GM12878 (cell line): ENCODE data around the gene PKP3. TPM values are rescaled to one million over a fixed set of nuclear protein-coding genes. Genes with fewer than 3 reads are reported as not detected.
A peak's percentile ranks its signal among the peaks of the same experiment; 100 is the strongest.

Experiments used
- ATAC-seq: fragments of 200-7000 bp; cut with Tn5 transposase; 3 replicates; pipeline ENCODE4 v1.9.1; 2020; ENCODE audit warnings: mild to moderate bottlenecking, moderate library complexity
- BruUV-seq: library from RNA; stranded (reverse); fragments of 400-500 nt; replicated peaks from 2 replicates; lab custom pipeline; 2021; lab: Mats Ljungman, UMichigan
- CTCF ChIA-PET: fragments of 300-600 bp; sonication (Branson Sonifier 250); formaldehyde crosslinking; extraction: SDS; loops from one replicate; lab custom pipeline; 2021; ENCODE audit warnings: inconsistent platforms; lab: Yijun Ruan, JAX
- POLR2A ChIA-PET: fragments of 350-600 bp; formaldehyde crosslinking; extraction: SDS; loops from one replicate; lab custom pipeline; 2021; ENCODE audit warnings: inconsistent platforms; lab: Charles Lee
- RAD21 ChIA-PET: fragments of 300-600 bp; sonication (Branson Sonifier 250); formaldehyde crosslinking; loops from one replicate; lab custom pipeline; 2023; ENCODE audit warnings: antibody characterized with exemption; ENCODE audit not compliant: unreplicated experiment; lab: Charles Lee
- SMC1A ChIA-PET: fragments of 300-600 bp; sonication (Branson Sonifier 250); formaldehyde crosslinking; loops from one replicate; lab custom pipeline; 2023; ENCODE audit not compliant: unreplicated experiment, uncharacterized antibody; lab: Charles Lee
- DNase-seq: peaks from one replicate; pipeline ENCODE4 v3.0.0-alpha.2; 2011; ENCODE audit warnings: low read depth, low spot score
- FAIRE-seq: peaks from 3 replicates; lab custom pipeline; 2011; peaks lifted over from hg19 to GRCh38; lab: Jason Lieb, UNC
- H2AFZ ChIP-seq: 2 replicates; pipeline ENCODE4 v1.6.0; 2011; ENCODE audit warnings: low read depth, low read length, control low read depth; ENCODE audit not compliant: control insufficient read depth
- H3K27ac ChIP-seq: 2 replicates; pipeline ENCODE4 v1.5.1; 2011; ENCODE audit warnings: control low read depth; ENCODE audit not compliant: control insufficient read depth, insufficient read depth
- H3K27me3 ChIP-seq, 2 experiments: replicated peaks in 1 of 2; 2 replicates each; pipeline versions ENCODE4 v1.6.0 to v1.6.1; 2011; ENCODE audit warnings: low read length in 1 of 2; ENCODE audit not compliant: control insufficient read depth in 2 of 2, insufficient read depth in 2 of 2
- H3K36me3 ChIP-seq, 2 experiments: 2 replicates each; pipeline ENCODE4 v1.5.1; 2011; ENCODE audit warnings: low read length in 1 of 2; ENCODE audit not compliant: control insufficient read depth in 2 of 2, insufficient read depth in 2 of 2
- H3K4me1 ChIP-seq: 2 replicates; pipeline ENCODE4 v1.6.1; 2011; ENCODE audit warnings: mild to moderate bottlenecking, low read length, moderate library complexity, mixed read lengths; ENCODE audit not compliant: control insufficient read depth, insufficient read depth
- H3K4me2 ChIP-seq: 2 replicates; pipeline ENCODE4 v1.6.0; 2011; ENCODE audit warnings: control low read depth; ENCODE audit not compliant: control insufficient read depth, insufficient read depth
- H3K4me3 ChIP-seq: fragments of 200-600 bp; sonication (generic); 2 replicates; pipeline ENCODE4 v1.5.1; 2016
- H3K79me2 ChIP-seq: 2 replicates; pipeline ENCODE4 v1.6.0; 2011; ENCODE audit warnings: low read length; ENCODE audit not compliant: control insufficient read depth, insufficient read depth
- H3K9ac ChIP-seq: 2 replicates; pipeline ENCODE4 v1.8.0; 2011; ENCODE audit warnings: low read length, control low read depth, mixed read lengths; ENCODE audit not compliant: control insufficient read depth, insufficient read depth
- H3K9me3 ChIP-seq: replicated peaks from 3 replicates; pipeline ENCODE4 v1.5.1; 2011; ENCODE audit warnings: mild to moderate bottlenecking, low read length; ENCODE audit not compliant: control insufficient read depth, insufficient read depth
- H4K20me1 ChIP-seq: 2 replicates; pipeline ENCODE4 v1.6.0; 2011; ENCODE audit not compliant: control insufficient read depth, insufficient read depth
- CEBPZ ChIP-seq: fragments of 150-350 bp; IDR thresholded peaks from 2 replicates; pipeline ENCODE4 v1.6.1; 2016; ENCODE audit warnings: low read depth, low read length
- CHD4 ChIP-seq: fragments of 200-600 bp; sonication (generic); IDR thresholded peaks from 2 replicates; pipeline ENCODE4 v1.6.1; 2016; ENCODE audit warnings: mild to moderate bottlenecking
- EZH2 ChIP-seq: IDR thresholded peaks from 2 replicates; pipeline ENCODE4 v1.6.1; 2012; ENCODE audit warnings: low read depth, mild to moderate bottlenecking, control low read depth, inconsistent platforms, low read length, borderline replicate concordance; ENCODE audit not compliant: control insufficient read depth
- FOXM1 ChIP-seq: IDR thresholded peaks from 2 replicates; pipeline ENCODE4 v1.6.1; 2012; ENCODE audit warnings: low read depth, mild to moderate bottlenecking, inconsistent platforms, low read length, moderate library complexity
- IRF3 ChIP-seq: fragments of 450-650 bp; IDR thresholded peaks from 2 replicates; pipeline ENCODE4 v1.6.1; 2014; ENCODE audit warnings: mild to moderate bottlenecking
- NBN ChIP-seq: fragments of 450-650 bp; IDR thresholded peaks from 2 replicates; pipeline ENCODE4 v1.6.1; 2016
- PBX3 ChIP-seq: IDR thresholded peaks from 2 replicates; pipeline ENCODE4 v1.6.1; 2011; ENCODE audit warnings: mild to moderate bottlenecking, low read depth, low read length, moderate library complexity; ENCODE audit not compliant: insufficient replicate concordance
- POU2F2 ChIP-seq: IDR thresholded peaks from 3 replicates; pipeline ENCODE4 v1.6.1; 2011; ENCODE audit warnings: low read depth, mild to moderate bottlenecking, low read length, borderline replicate concordance
- RBBP5 ChIP-seq: fragments of 200-600 bp; sonication (generic); conservative IDR thresholded peaks from 2 replicates; pipeline ENCODE4 v1.6.1; 2016
- RELB ChIP-seq: fragments of 450-650 bp; IDR thresholded peaks from 2 replicates; pipeline ENCODE4 v1.6.1; 2017; ENCODE audit warnings: low read depth, mild to moderate bottlenecking, moderate library complexity
- SIX5 ChIP-seq: IDR thresholded peaks from 2 replicates; pipeline ENCODE4 v1.6.1; 2011; ENCODE audit warnings: mild to moderate bottlenecking, low read depth, low read length, moderate library complexity; ENCODE audit not compliant: severe bottlenecking
- SMC3 ChIP-seq: IDR thresholded peaks from 2 replicates; pipeline ENCODE4 v1.6.1; 2011; ENCODE audit warnings: low read length, improper control_type of control experiment, borderline replicate concordance
- USF1 ChIP-seq: IDR thresholded peaks from 2 replicates; pipeline ENCODE4 v1.6.1; 2011; ENCODE audit warnings: borderline replicate concordance, low read depth, mild to moderate bottlenecking, moderate library complexity, mixed read lengths, low read length; ENCODE audit not compliant: insufficient read depth; ENCODE audit errors: extremely low read length
- WRNIP1 ChIP-seq: IDR thresholded peaks from 2 replicates; pipeline ENCODE4 v1.6.1; 2011; ENCODE audit warnings: low read depth, low read length, improper control_type of control experiment, borderline replicate concordance
- YBX1 ChIP-seq: fragments of 450-650 bp; IDR thresholded peaks from 2 replicates; pipeline ENCODE4 v1.6.1; 2016; ENCODE audit warnings: antibody characterized with exemption
- ZNF217 ChIP-seq: fragments of 450-650 bp; IDR thresholded peaks from 2 replicates; pipeline ENCODE4 v1.6.1; 2017; ENCODE audit warnings: antibody characterized with exemption, mild to moderate bottlenecking
- ZNF274 ChIP-seq: IDR thresholded peaks from one replicate; pipeline ENCODE4 v1.8.0; 2011; ENCODE audit not compliant: insufficient read length, insufficient read depth
- WGBS: methylation state at CpG from one replicate; pipeline ENCODE4 v1.1.6; 2016; ENCODE audit warnings: low lambda C conversion rate; ENCODE audit not compliant: insufficient replicate concordance, insufficient coverage; ENCODE audit errors: missing lambda C conversion rate; 5-methylcytosine and 5-hydroxymethylcytosine counted together
- in situ Hi-C: fragments of 300-500 bp; cut with MboI; formaldehyde crosslinking; loops from 9 replicates; pipeline ENCODE4 v1.14.3; 2018; ENCODE audit warnings: mixed read lengths
- intact Hi-C: fragments of 100-400 bp; cut with micrococcal nuclease; formaldehyde crosslinking; loops from one replicate; pipeline ENCODE4 v1.14.2; 2022; ENCODE audit not compliant: unreplicated experiment
- polyA plus RNA-seq, 11 experiments: library from polyadenylated mRNA; depleted of rRNA in 4 of 11; unstranded in 6 of 11; stranded (reverse) in 5 of 11; fragments of >200 nt; fragmentation: Nextera tagmentation in 4 of 11; fragmentation: Illumina TruSeq in 1 of 11; extraction: Ambion mirVana in 4 of 11; extraction: Trizol in 1 of 11; gene quantifications; 1 replicate in 1 of 11; 2 replicates in 10 of 11; pipeline versions ENCODE4 v1.2.1 to v1.2.3, GENCODE V29; 2011 to 2016; ENCODE audit warnings: inconsistent platforms in 2 of 11, missing spikeins in 2 of 11, low read depth in 1 of 11
- total RNA-seq, 4 experiments: library from RNA; depleted of rRNA in 3 of 4; stranded (reverse); fragments of >200 nt in 3 of 4; fragmentation: Illumina TruSeq in 1 of 4; extraction: Trizol in 1 of 4; gene quantifications; 2 replicates each; pipeline versions ENCODE4 v1.2.1 to v1.2.3, GENCODE V29; 2013 to 2021

Gene PKP3
- total and polyA plus RNA-seq, 10 of the 15 experiments (the other 5 are each of a cell fraction or from before 2014, with no cell fraction given): 0.45 to 0.90 TPM; not detected in 8

- WGBS: 17% methylated on average over 3 of the region's 5 CpGs
- Histone ChIP-seq H4K20me1 (no peaks in the 10 kb centered on the region), H3K4me3 (no peak overlapping the region), H3K9me3 (no peaks in the 10 kb centered on the region), H3K27me3 (peaks cover 4 to 8% of the 10 kb centered on the region in 2 experiments; a peak in 3 of 4 replicates), H3K4me1 (no peaks in the 10 kb centered on the region), H3K27ac (no peak overlapping the region), H3K9ac (no peak overlapping the region), H2AFZ (no peak overlapping the region), H3K4me2 (no peak overlapping the region), H3K79me2 (no peaks in the 10 kb centered on the region), H3K36me3 (no peaks in the 10 kb centered on the region)
- in situ Hi-C loops (no loop called here), intact Hi-C loops (no loop called here)
- BruUV-seq: no TSS peak
- SMC1A ChIA-PET: interaction anchor here (0.8 kb wide), 1 partner anchor 9 kb away, joined by 3 read pairs; no protein-coding TSS in a partner anchor
- RAD21 ChIA-PET: no interaction called here
- CTCF ChIA-PET: interaction anchor here (0.8 to 1.0 kb wide), 2 partner anchors 12 to 121 kb away, joined by 3 read pairs; no protein-coding TSS in a partner anchor
- POLR2A ChIA-PET: no interaction called here
- FAIRE-seq (no peak), DNase-seq (no peak), ATAC-seq (peak; percentile 23; the same call in 2 of the 3 replicates)
- no peak for TF ChIP-seq RELB
- no peak for TF ChIP-seq PBX3
- TF ChIP-seq ZNF217: no peak
- TF ChIP-seq ZNF274: no peak
- TF ChIP-seq EZH2: no peak
- TF ChIP-seq IRF3: no peak
- TF ChIP-seq FOXM1: no peak
- TF ChIP-seq WRNIP1: no peak
- TF ChIP-seq SIX5: no peak
- no peak for TF ChIP-seq SMC3
- no peak for TF ChIP-seq POU2F2
- no peak for TF ChIP-seq RBBP5
- TF ChIP-seq USF1: no peak
- TF ChIP-seq CHD4: no peak
- TF ChIP-seq YBX1: no peak
- no peak for TF ChIP-seq NBN
- TF ChIP-seq CEBPZ: no peak
These were observed 23.0 kb upstream of the PKP3 start for GRCh38 chr11:371051-371450.
